HEK293 (cell line): ENCODE data around the gene EPB41L5.

Source experiments
- CTCF ChIA-PET: fragments of 350-600 bp; formaldehyde crosslinking; extraction: SDS; loops from one replicate; lab custom pipeline; 2021; ENCODE audit warnings: antibody characterized with exemption; lab: Yijun Ruan, JAX
- POLR2A ChIA-PET: fragments of 300-600 bp; formaldehyde crosslinking; extraction: SDS; loops from one replicate; lab custom pipeline; 2020; ENCODE audit warnings: antibody characterized with exemption, inconsistent platforms; lab: Yijun Ruan, JAX
- H3K27ac ChIP-seq: fragments of 200-500 bp; sonication (Bioruptor generic); 2 replicates; pipeline ENCODE4 v1.5.1; 2014; ENCODE audit warnings: low read depth, low read length, control low read depth, inconsistent platforms; ENCODE audit errors: extremely low read depth
- H3K36me3 ChIP-seq, 2 experiments: fragments of 200-500 bp in 1 of 2; sonication (Bioruptor generic) in 1 of 2; 1 replicate in 1 of 2; 2 replicates in 1 of 2; pipeline ENCODE4 v1.5.1; 2014 to 2017; ENCODE audit warnings: inconsistent platforms in 2 of 2, low read length in 2 of 2; ENCODE audit not compliant: control insufficient read depth in 2 of 2, insufficient read depth in 1 of 2
- H3K4me1 ChIP-seq: fragments of 200-500 bp; sonication (Bioruptor generic); 2 replicates; pipeline ENCODE4 v1.5.1; 2014; ENCODE audit warnings: mild to moderate bottlenecking, low read length, inconsistent platforms; ENCODE audit not compliant: control insufficient read depth, insufficient read depth
- H3K4me3 ChIP-seq: 2 replicates; pipeline ENCODE4 v1.5.1; 2011; ENCODE audit warnings: low read depth, mild to moderate bottlenecking, control low read depth, low read length, moderate library complexity
- H3K9me3 ChIP-seq: fragments of 200-500 bp; sonication (Bioruptor generic); 2 replicates; pipeline ENCODE4 v1.5.1; 2014; ENCODE audit warnings: low read depth, low read length, inconsistent platforms; ENCODE audit not compliant: control insufficient read depth, insufficient read depth
- KLF9 ChIP-seq: fragments of 450-650 bp; formaldehyde crosslinking; IDR thresholded peaks from 2 replicates; pipeline ENCODE4 v1.5.1; 2016; ENCODE audit warnings: missing biosample characterization, missing genetic modification characterization, low read depth
- MEIS1 ChIP-seq: sonication (generic); formaldehyde crosslinking; IDR thresholded peaks from 2 replicates; pipeline ENCODE4 v1.8.1; 2022; ENCODE audit warnings: missing genetic modification reagents, mild to moderate bottlenecking, borderline replicate concordance
- TRIM28 ChIP-seq: IDR thresholded peaks from 2 replicates; pipeline ENCODE4 v1.6.1; 2011; ENCODE audit warnings: low read length, control low read depth, borderline replicate concordance
- YY2 ChIP-seq: fragments of 450-650 bp; formaldehyde crosslinking; IDR thresholded peaks from 2 replicates; pipeline ENCODE4 v1.5.1; 2016; ENCODE audit warnings: missing biosample characterization, missing genetic modification characterization
- ZNF10 ChIP-seq: fragments of 450-650 bp; formaldehyde crosslinking; IDR thresholded peaks from 2 replicates; pipeline ENCODE4 v1.5.1; 2017; ENCODE audit warnings: missing biosample characterization, missing genetic modification characterization
- ZNF146 ChIP-seq: fragments of 450-650 bp; formaldehyde crosslinking; IDR thresholded peaks from 2 replicates; pipeline ENCODE4 v1.5.1; 2016; ENCODE audit warnings: missing biosample characterization, missing genetic modification characterization
- ZNF324 ChIP-seq: fragments of 450-650 bp; formaldehyde crosslinking; IDR thresholded peaks from 2 replicates; pipeline ENCODE4 v1.5.1; 2016; ENCODE audit warnings: missing biosample characterization, missing genetic modification characterization
- ZNF341 ChIP-seq: fragments of 450-650 bp; formaldehyde crosslinking; IDR thresholded peaks from 2 replicates; pipeline ENCODE4; 2016; ENCODE audit warnings: low read depth, missing biosample characterization, missing genetic modification characterization
- ZNF416 ChIP-seq: fragments of 450-650 bp; formaldehyde crosslinking; IDR thresholded peaks from 2 replicates; pipeline ENCODE4 v1.5.1; 2016; ENCODE audit warnings: missing biosample characterization, missing genetic modification characterization
- ZNF426 ChIP-seq: fragments of 450-650 bp; formaldehyde crosslinking; IDR thresholded peaks from 2 replicates; pipeline ENCODE4 v1.5.1; 2017; ENCODE audit warnings: missing biosample characterization, missing genetic modification characterization, mild to moderate bottlenecking, inconsistent platforms, moderate library complexity
- ZNF600 ChIP-seq: fragments of 450-650 bp; formaldehyde crosslinking; IDR thresholded peaks from 2 replicates; pipeline ENCODE4 v1.5.1; 2016; ENCODE audit warnings: missing biosample characterization, missing genetic modification characterization
- ZNF629 ChIP-seq: fragments of 450-650 bp; formaldehyde crosslinking; IDR thresholded peaks from 2 replicates; pipeline ENCODE4 v1.5.1; 2017; ENCODE audit warnings: missing biosample characterization, missing genetic modification characterization
- ZNF658 ChIP-seq: fragments of 450-650 bp; formaldehyde crosslinking; IDR thresholded peaks from 2 replicates; pipeline ENCODE4; 2016; ENCODE audit warnings: missing biosample characterization, missing genetic modification characterization
- ZNF670 ChIP-seq: fragments of 450-650 bp; formaldehyde crosslinking; IDR thresholded peaks from 2 replicates; pipeline ENCODE4 v1.5.1; 2016; ENCODE audit warnings: missing biosample characterization, missing genetic modification characterization, low read depth
- ZNF707 ChIP-seq: fragments of 450-650 bp; formaldehyde crosslinking; IDR thresholded peaks from 2 replicates; pipeline ENCODE4 v1.5.1; 2016; ENCODE audit warnings: missing biosample characterization, missing genetic modification characterization
- ZNF785 ChIP-seq: fragments of 450-650 bp; formaldehyde crosslinking; IDR thresholded peaks from 2 replicates; pipeline ENCODE4 v1.5.1; 2016; ENCODE audit warnings: missing biosample characterization, missing genetic modification characterization
- ZNF791 ChIP-seq: fragments of 450-650 bp; formaldehyde crosslinking; IDR thresholded peaks from 2 replicates; pipeline ENCODE4 v1.5.1; 2016; ENCODE audit warnings: missing biosample characterization, missing genetic modification characterization
- ZNF792 ChIP-seq: fragments of 450-650 bp; formaldehyde crosslinking; IDR thresholded peaks from 2 replicates; pipeline ENCODE4 v1.5.1; 2016; ENCODE audit warnings: missing biosample characterization, missing genetic modification characterization
- TF ChIP-seq, protein P1 (sequence below): fragments of 450-650 bp; formaldehyde crosslinking; IDR thresholded peaks from 2 replicates; pipeline ENCODE4 v1.5.1; 2016; ENCODE audit warnings: missing biosample characterization, missing genetic modification characterization, borderline replicate concordance
- TF ChIP-seq, protein P2 (sequence below): fragments of 450-650 bp; formaldehyde crosslinking; IDR thresholded peaks from 2 replicates; pipeline ENCODE4 v1.5.1; 2016; ENCODE audit warnings: missing biosample characterization, missing genetic modification characterization
- TF ChIP-seq, protein P3 (sequence below): fragments of 450-650 bp; formaldehyde crosslinking; IDR thresholded peaks from 2 replicates; pipeline ENCODE4 v1.5.1; 2016; ENCODE audit warnings: missing biosample characterization, missing genetic modification characterization, borderline replicate concordance
- TF ChIP-seq, protein P4 (sequence below): fragments of 450-650 bp; formaldehyde crosslinking; IDR thresholded peaks from 2 replicates; pipeline ENCODE4 v1.5.1; 2017; ENCODE audit warnings: missing biosample characterization, missing genetic modification characterization
- TF ChIP-seq, protein P5 (sequence below): fragments of 450-650 bp; formaldehyde crosslinking; IDR thresholded peaks from 2 replicates; pipeline ENCODE4; 2016; ENCODE audit warnings: missing biosample characterization, missing genetic modification characterization

The EPB41L5 gene

GRCh38 chr2:119981896-119982295, 31.0 kb upstream of the EPB41L5 start:
- CTCF ChIA-PET: no interaction called here
- POLR2A ChIA-PET: interaction anchor here (2.0 kb wide), 1 partner anchor 31 kb away, joined by 7 read pairs; the partner anchor contains the start of gene EPB41L5
- Histone ChIP-seq H3K36me3 (no peaks in the 10 kb centered on the region), H3K4me1 (no peaks in the 10 kb centered on the region), H3K4me3 (no peak overlapping the region), H3K9me3 (no peaks in the 10 kb centered on the region), H3K27ac (no peak overlapping the region)
- TF ChIP-seq, protein P1, sequence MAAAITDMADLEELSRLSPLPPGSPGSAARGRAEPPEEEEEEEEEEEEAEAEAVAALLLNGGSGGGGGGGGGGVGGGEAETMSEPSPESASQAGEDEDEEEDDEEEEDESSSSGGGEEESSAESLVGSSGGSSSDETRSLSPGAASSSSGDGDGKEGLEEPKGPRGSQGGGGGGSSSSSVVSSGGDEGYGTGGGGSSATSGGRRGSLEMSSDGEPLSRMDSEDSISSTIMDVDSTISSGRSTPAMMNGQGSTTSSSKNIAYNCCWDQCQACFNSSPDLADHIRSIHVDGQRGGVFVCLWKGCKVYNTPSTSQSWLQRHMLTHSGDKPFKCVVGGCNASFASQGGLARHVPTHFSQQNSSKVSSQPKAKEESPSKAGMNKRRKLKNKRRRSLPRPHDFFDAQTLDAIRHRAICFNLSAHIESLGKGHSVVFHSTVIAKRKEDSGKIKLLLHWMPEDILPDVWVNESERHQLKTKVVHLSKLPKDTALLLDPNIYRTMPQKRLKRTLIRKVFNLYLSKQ (tag by site-specific recombination): no peak
- TF ChIP-seq TRIM28 (no peak), ZNF426 (no peak), ZNF792 (tag by site-specific recombination) (no peak), ZNF341 (tag by site-specific recombination) (no peak), ZNF600 (no peak), YY2 (tag by site-specific recombination) (no peak), ZNF324 (tag by site-specific recombination) (no peak), ZNF785 (tag by site-specific recombination) (no peak), ZNF670 (tag by site-specific recombination) (no peak), ZNF707 (tag by site-specific recombination) (no peak), ZNF791 (tag by site-specific recombination) (no peak)

- no peak overlapping the region for H3K27ac ChIP-seq
- no peaks in the 10 kb centered on the region for H3K4me1 ChIP-seq
- no peaks in the 10 kb centered on the region for H3K9me3 ChIP-seq
- CTCF ChIA-PET: interaction anchor here (0.6 kb wide), 1 partner anchor 795 kb away, joined by 3 read pairs; no protein-coding TSS in a partner anchor
- H3K4me3 ChIP-seq: no peak overlapping the region
- POLR2A ChIA-PET: interaction anchor here (2.0 kb wide), 1 partner anchor 30 kb away, joined by 7 read pairs; the partner anchor contains the start of gene EPB41L5
- no peaks in the 10 kb centered on the region for H3K36me3 ChIP-seq
- no peak for TF ChIP-seq ZNF416 (tag by site-specific recombination)
- TF ChIP-seq ZNF629 (tag by site-specific recombination): no peak
- TF ChIP-seq KLF9: no peak
- TF ChIP-seq, protein P2, sequence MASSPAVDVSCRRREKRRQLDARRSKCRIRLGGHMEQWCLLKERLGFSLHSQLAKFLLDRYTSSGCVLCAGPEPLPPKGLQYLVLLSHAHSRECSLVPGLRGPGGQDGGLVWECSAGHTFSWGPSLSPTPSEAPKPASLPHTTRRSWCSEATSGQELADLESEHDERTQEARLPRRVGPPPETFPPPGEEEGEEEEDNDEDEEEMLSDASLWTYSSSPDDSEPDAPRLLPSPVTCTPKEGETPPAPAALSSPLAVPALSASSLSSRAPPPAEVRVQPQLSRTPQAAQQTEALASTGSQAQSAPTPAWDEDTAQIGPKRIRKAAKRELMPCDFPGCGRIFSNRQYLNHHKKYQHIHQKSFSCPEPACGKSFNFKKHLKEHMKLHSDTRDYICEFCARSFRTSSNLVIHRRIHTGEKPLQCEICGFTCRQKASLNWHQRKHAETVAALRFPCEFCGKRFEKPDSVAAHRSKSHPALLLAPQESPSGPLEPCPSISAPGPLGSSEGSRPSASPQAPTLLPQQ (tag by site-specific recombination): no peak
- TF ChIP-seq ZNF146: no peak
- TF ChIP-seq, protein P3, sequence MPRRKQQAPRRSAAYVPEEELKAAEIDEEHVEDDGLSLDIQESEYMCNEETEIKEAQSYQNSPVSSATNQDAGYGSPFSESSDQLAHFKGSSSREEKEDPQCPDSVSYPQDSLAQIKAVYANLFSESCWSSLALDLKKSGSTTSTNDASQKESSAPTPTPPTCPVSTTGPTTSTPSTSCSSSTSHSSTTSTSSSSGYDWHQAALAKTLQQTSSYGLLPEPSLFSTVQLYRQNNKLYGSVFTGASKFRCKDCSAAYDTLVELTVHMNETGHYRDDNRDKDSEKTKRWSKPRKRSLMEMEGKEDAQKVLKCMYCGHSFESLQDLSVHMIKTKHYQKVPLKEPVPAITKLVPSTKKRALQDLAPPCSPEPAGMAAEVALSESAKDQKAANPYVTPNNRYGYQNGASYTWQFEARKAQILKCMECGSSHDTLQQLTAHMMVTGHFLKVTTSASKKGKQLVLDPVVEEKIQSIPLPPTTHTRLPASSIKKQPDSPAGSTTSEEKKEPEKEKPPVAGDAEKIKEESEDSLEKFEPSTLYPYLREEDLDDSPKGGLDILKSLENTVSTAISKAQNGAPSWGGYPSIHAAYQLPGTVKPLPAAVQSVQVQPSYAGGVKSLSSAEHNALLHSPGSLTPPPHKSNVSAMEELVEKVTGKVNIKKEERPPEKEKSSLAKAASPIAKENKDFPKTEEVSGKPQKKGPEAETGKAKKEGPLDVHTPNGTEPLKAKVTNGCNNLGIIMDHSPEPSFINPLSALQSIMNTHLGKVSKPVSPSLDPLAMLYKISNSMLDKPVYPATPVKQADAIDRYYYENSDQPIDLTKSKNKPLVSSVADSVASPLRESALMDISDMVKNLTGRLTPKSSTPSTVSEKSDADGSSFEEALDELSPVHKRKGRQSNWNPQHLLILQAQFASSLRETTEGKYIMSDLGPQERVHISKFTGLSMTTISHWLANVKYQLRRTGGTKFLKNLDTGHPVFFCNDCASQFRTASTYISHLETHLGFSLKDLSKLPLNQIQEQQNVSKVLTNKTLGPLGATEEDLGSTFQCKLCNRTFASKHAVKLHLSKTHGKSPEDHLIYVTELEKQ (tag by site-specific recombination): no peak
- TF ChIP-seq MEIS1 (CRISPR knock-in tag): no peak
- TF ChIP-seq ZNF658 (tag by site-specific recombination): no peak
- no peak for TF ChIP-seq ZNF10
- TF ChIP-seq, protein P4, sequence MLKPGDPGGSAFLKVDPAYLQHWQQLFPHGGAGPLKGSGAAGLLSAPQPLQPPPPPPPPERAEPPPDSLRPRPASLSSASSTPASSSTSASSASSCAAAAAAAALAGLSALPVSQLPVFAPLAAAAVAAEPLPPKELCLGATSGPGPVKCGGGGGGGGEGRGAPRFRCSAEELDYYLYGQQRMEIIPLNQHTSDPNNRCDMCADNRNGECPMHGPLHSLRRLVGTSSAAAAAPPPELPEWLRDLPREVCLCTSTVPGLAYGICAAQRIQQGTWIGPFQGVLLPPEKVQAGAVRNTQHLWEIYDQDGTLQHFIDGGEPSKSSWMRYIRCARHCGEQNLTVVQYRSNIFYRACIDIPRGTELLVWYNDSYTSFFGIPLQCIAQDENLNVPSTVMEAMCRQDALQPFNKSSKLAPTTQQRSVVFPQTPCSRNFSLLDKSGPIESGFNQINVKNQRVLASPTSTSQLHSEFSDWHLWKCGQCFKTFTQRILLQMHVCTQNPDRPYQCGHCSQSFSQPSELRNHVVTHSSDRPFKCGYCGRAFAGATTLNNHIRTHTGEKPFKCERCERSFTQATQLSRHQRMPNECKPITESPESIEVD (tag by site-specific recombination): no peak
- TF ChIP-seq, protein P5, sequence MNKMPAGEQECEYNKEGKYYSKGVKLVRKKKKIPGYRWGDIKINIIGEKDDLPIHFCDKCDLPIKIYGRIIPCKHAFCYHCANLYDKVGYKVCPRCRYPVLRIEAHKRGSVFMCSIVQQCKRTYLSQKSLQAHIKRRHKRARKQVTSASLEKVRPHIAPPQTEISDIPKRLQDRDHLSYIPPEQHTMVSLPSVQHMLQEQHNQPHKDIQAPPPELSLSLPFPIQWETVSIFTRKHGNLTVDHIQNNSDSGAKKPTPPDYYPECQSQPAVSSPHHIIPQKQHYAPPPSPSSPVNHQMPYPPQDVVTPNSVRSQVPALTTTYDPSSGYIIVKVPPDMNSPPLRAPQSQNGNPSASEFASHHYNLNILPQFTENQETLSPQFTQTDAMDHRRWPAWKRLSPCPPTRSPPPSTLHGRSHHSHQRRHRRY (tag by site-specific recombination): no peak
Measured at GRCh38 chr2:119982506-119982905, 30.4 kb upstream of the EPB41L5 start.
